H9 (cell line): ENCODE results near the gene CADPS. TPM values are rescaled to one million over a fixed set of nuclear protein-coding genes. Genes with fewer than 3 reads are reported as not detected.

Experiments
- DNase-seq: peaks from one replicate; pipeline ENCODE4 v3.0.0-alpha.2; 2017
- H2AFZ ChIP-seq: one replicate; pipeline ENCODE4 v1.6.1; 2013; ENCODE audit warnings: mild to moderate bottlenecking, low read length, control low read depth, moderate library complexity
- H2AK5ac ChIP-seq: 2 replicates; pipeline ENCODE4 v1.6.1; 2013; ENCODE audit warnings: low read length, control low read depth, mixed read lengths; ENCODE audit not compliant: insufficient read length
- H2BK120ac ChIP-seq: one replicate; pipeline ENCODE4 v1.6.1; 2013; ENCODE audit warnings: low read depth, mild to moderate bottlenecking, low read length, control low read depth, inconsistent platforms; ENCODE audit not compliant: poor library complexity, severe bottlenecking
- H2BK12ac ChIP-seq: 2 replicates; pipeline ENCODE4 v1.6.1; 2013; ENCODE audit warnings: low read length, control low read depth, mixed read lengths, low read depth; ENCODE audit not compliant: insufficient read length
- H2BK15ac ChIP-seq: 2 replicates; pipeline ENCODE4 v1.6.1; 2013; ENCODE audit warnings: low read depth, low read length, control low read depth
- H2BK20ac ChIP-seq: one replicate; pipeline ENCODE4 v1.6.1; 2013; ENCODE audit warnings: low read depth, mild to moderate bottlenecking, low read length, control low read depth, inconsistent platforms; ENCODE audit not compliant: poor library complexity, severe bottlenecking
- H2BK5ac ChIP-seq: 2 replicates; pipeline ENCODE4 v1.6.1; 2013; ENCODE audit warnings: low read length, control low read depth, mixed read lengths; ENCODE audit not compliant: insufficient read length
- H3K14ac ChIP-seq: 2 replicates; pipeline ENCODE4 v1.6.1; 2013; ENCODE audit warnings: low read length, control low read depth; ENCODE audit not compliant: insufficient read depth
- H3K18ac ChIP-seq: 2 replicates; pipeline ENCODE4 v1.6.1; 2013; ENCODE audit warnings: low read depth, mild to moderate bottlenecking, mixed read lengths, low read length, control low read depth; ENCODE audit not compliant: insufficient read length
- H3K23ac ChIP-seq: 2 replicates; pipeline ENCODE4 v1.6.1; 2013; ENCODE audit warnings: low read length, control low read depth, mixed read lengths, low read depth; ENCODE audit not compliant: insufficient read length
- H3K23me2 ChIP-seq: 2 replicates; pipeline ENCODE4 v1.6.1; 2013; ENCODE audit warnings: low read depth, mild to moderate bottlenecking, mixed read lengths, low read length, control low read depth; ENCODE audit not compliant: insufficient read length, poor library complexity, severe bottlenecking
- H3K27ac ChIP-seq: 2 replicates; pipeline ENCODE4 v1.5.1; 2013; ENCODE audit warnings: low read length, control low read depth, mixed read lengths, low read depth; ENCODE audit not compliant: insufficient read length
- H3K27me3 ChIP-seq: 2 replicates; pipeline ENCODE4 v1.6.1; 2013; ENCODE audit warnings: low read length, control low read depth, inconsistent platforms; ENCODE audit not compliant: insufficient read depth
- H3K4ac ChIP-seq: 2 replicates; pipeline ENCODE4 v1.6.1; 2013; ENCODE audit warnings: low read depth, mild to moderate bottlenecking, control low read depth, inconsistent platforms, low read length, moderate library complexity
- H3K4me1 ChIP-seq: 2 replicates; pipeline ENCODE4 v1.6.1; 2013; ENCODE audit warnings: low read length, control low read depth, inconsistent platforms; ENCODE audit not compliant: insufficient read depth
- H3K4me2 ChIP-seq: 2 replicates; pipeline ENCODE4 v1.6.1; 2013; ENCODE audit warnings: low read length, control low read depth, mixed read lengths; ENCODE audit not compliant: insufficient read length, insufficient read depth
- H3K56ac ChIP-seq: 2 replicates; pipeline ENCODE4 v1.6.1; 2013; ENCODE audit warnings: low read depth, mild to moderate bottlenecking, mixed read lengths, low read length, control low read depth; ENCODE audit not compliant: insufficient read length
- H3K79me1 ChIP-seq: 2 replicates; pipeline ENCODE4 v1.6.1; 2013; ENCODE audit warnings: low read depth, mild to moderate bottlenecking, moderate library complexity, low read length, control low read depth, inconsistent platforms; ENCODE audit not compliant: insufficient read depth, poor library complexity, severe bottlenecking
- H3K79me2 ChIP-seq: 2 replicates; pipeline ENCODE4 v1.6.1; 2013; ENCODE audit warnings: low read length, control low read depth, inconsistent platforms; ENCODE audit not compliant: insufficient read depth
- H3K9ac ChIP-seq: 2 replicates; pipeline ENCODE4 v1.6.1; 2013; ENCODE audit warnings: low read length, control low read depth, mixed read lengths; ENCODE audit not compliant: insufficient read length; ENCODE audit errors: extremely low read depth
- H3K9me3 ChIP-seq: one replicate; pipeline ENCODE4 v1.6.1; 2013; ENCODE audit warnings: low read depth, low read length, inconsistent platforms; ENCODE audit not compliant: control insufficient read depth
- H3T11ph ChIP-seq: one replicate; pipeline ENCODE4 v1.6.1; 2013; ENCODE audit warnings: mild to moderate bottlenecking, low read length, control low read depth, inconsistent platforms
- H4K20me1 ChIP-seq: one replicate; pipeline ENCODE4 v1.6.1; 2013; ENCODE audit not compliant: control insufficient read depth, insufficient read length, insufficient read depth
- H4K5ac ChIP-seq: 2 replicates; pipeline ENCODE4 v1.6.1; 2013; ENCODE audit warnings: low read depth, mild to moderate bottlenecking, mixed read lengths, low read length, control low read depth; ENCODE audit not compliant: insufficient read length
- H4K8ac ChIP-seq: replicated peaks from 2 replicates; pipeline ENCODE4 v1.6.1; 2013; ENCODE audit warnings: low read length, control low read depth, mixed read lengths, low read depth; ENCODE audit not compliant: insufficient read length
- H4K91ac ChIP-seq: 2 replicates; pipeline ENCODE4 v1.6.1; 2013; ENCODE audit warnings: low read depth, mild to moderate bottlenecking, moderate library complexity, mixed read lengths, low read length, control low read depth; ENCODE audit not compliant: insufficient read length
- H3K27ac Mint-ChIP-seq, 3 experiments: 2 replicates in 2 of 3; 3 replicates in 1 of 3; pipeline ENCODE4 v1.8.0; 2020 to 2021; ENCODE audit warnings: mixed read lengths in 3 of 3, mild to moderate bottlenecking in 1 of 3, moderate library complexity in 1 of 3
- H3K27me3 Mint-ChIP-seq: 2 replicates; pipeline ENCODE4 v1.8.0; 2021; ENCODE audit warnings: low read depth, mild to moderate bottlenecking, moderate library complexity, mixed read lengths
- H3K36me3 Mint-ChIP-seq, 3 experiments: 2 replicates in 2 of 3; 3 replicates in 1 of 3; pipeline ENCODE4 v1.8.0; 2020 to 2021; ENCODE audit warnings: low read depth in 3 of 3, mixed read lengths in 3 of 3; ENCODE audit not compliant: insufficient read depth in 1 of 3
- H3K4me1 Mint-ChIP-seq, 2 experiments: 2 replicates each; pipeline ENCODE4 v1.8.0; 2020; ENCODE audit warnings: mixed read lengths in 2 of 2
- H3K4me3 Mint-ChIP-seq, 2 experiments: 2 replicates in 1 of 2; 3 replicates in 1 of 2; pipeline ENCODE4 v1.8.0; 2020 to 2021; ENCODE audit warnings: mild to moderate bottlenecking in 2 of 2, mixed read lengths in 2 of 2, moderate library complexity in 1 of 2
- H3K9me3 Mint-ChIP-seq, 2 experiments: 2 replicates in 1 of 2; 3 replicates in 1 of 2; pipeline ENCODE4 v1.8.0; 2020; ENCODE audit warnings: mild to moderate bottlenecking in 2 of 2, mixed read lengths in 2 of 2, moderate library complexity in 1 of 2
- CTCF ChIP-seq: fragments of 200-600 bp; sonication (generic); conservative IDR thresholded peaks from 3 replicates; pipeline ENCODE4 v1.8.0; 2021; ENCODE audit warnings: antibody characterized with exemption, mild to moderate bottlenecking
- WGBS: extraction: QIAGEN DNeasy Blood & Tissue Kit; methylation state at CpG from one replicate; pipeline ENCODE4 v1.1.7; 2013; ENCODE audit warnings: missing lambda C conversion rate, low lambda C conversion rate, mixed read lengths; ENCODE audit not compliant: insufficient read length; ENCODE audit errors: extremely low coverage; 5-methylcytosine and 5-hydroxymethylcytosine counted together
- total RNA-seq: library from RNA; stranded (reverse); gene quantifications from 2 replicates; pipeline ENCODE4 v1.2.1, GENCODE V29; 2021

CADPS gene
- total RNA-seq, 1 experiment from 2014 or later, result 6.6 TPM

DNA sequence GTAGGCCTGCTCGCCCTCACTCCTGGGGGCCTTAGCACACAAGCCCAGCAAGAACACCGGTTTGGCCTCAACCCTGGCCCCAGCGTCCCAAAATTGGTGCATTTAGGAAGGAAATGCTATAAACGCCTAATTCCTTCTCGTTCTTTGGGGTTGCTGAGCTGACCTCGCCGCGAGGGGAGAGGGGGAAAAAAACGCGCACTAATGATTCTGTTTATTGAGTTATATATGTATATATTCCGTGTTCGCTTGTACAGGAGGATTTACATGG lies 505.8 kb downstream of the CADPS start:
- no peak overlapping the region for H3K23ac ChIP-seq
- no peak overlapping the region for H3K18ac ChIP-seq
- no peaks in the 10 kb centered on the region; the same call in 1 of the 2 replicates for H3K4me1 ChIP-seq
- WGBS, result no CpG with 5 or more reads among the region's 12 CpGs
- H3K36me3 Mint-ChIP-seq, result no peaks in the 10 kb centered on the region; a peak in 2 of 7 replicates
- no peaks in the 10 kb centered on the region for H3K9me3 ChIP-seq
- peaks cover 90% of the 10 kb centered on the region for H3K27me3 ChIP-seq
- H3K9ac ChIP-seq, result no peak overlapping the region
- no peak for TF ChIP-seq CTCF
- no peak overlapping the region for H3K14ac ChIP-seq
- H2BK120ac ChIP-seq, result no peak overlapping the region
- no peak overlapping the region for H3K27ac ChIP-seq
- peaks cover 4 to 6% of the 10 kb centered on the region in 2 experiments; a peak in 4 of 5 replicates for H3K9me3 Mint-ChIP-seq
- H3K79me2 ChIP-seq, result no peaks in the 10 kb centered on the region
- no peaks in the 10 kb centered on the region for H4K20me1 ChIP-seq
- H4K8ac ChIP-seq, result no peak overlapping the region
- H2BK5ac ChIP-seq, result no peak overlapping the region
- H3K4me1 Mint-ChIP-seq, result peaks cover 75 to 88% of the 10 kb centered on the region in 2 experiments
- H3T11ph ChIP-seq, result no peak overlapping the region
- H2BK20ac ChIP-seq, result no peak overlapping the region
- H3K27ac Mint-ChIP-seq, result no peak overlapping the region
- no peak overlapping the region for H2BK12ac ChIP-seq
- no peak overlapping the region for H4K5ac ChIP-seq
- H2AK5ac ChIP-seq, result no peak overlapping the region
- peak overlapping the region; percentile 58 for H3K4me2 ChIP-seq
- H4K91ac ChIP-seq, result no peak overlapping the region
- no peak overlapping the region for H2AFZ ChIP-seq
- peak overlapping the region; percentile 22 to 77; a peak in 4 of 5 replicates for H3K4me3 Mint-ChIP-seq
- no peaks in the 10 kb centered on the region for H3K79me1 ChIP-seq
- H2BK15ac ChIP-seq, result no peak overlapping the region
- H3K4ac ChIP-seq, result no peak overlapping the region
- peaks cover 14% of the 10 kb centered on the region for H3K23me2 ChIP-seq
- peaks cover 100% of the 10 kb centered on the region for H3K27me3 Mint-ChIP-seq
- H3K56ac ChIP-seq, result no peak overlapping the region
- no peak for DNase-seq
